HG03039 (cell line): ENCODE data around the gene CYFIP1.

Experiments
- ATAC-seq: cut with Tn5 transposase; IDR thresholded peaks from one replicate; pipeline ENCODE4 v1.9.1; 2021; ENCODE audit warnings: mild to moderate bottlenecking, moderate library complexity; ENCODE audit not compliant: unreplicated experiment

CYFIP1 gene

GRCh38 chr15:22892333-22892732 is 87.8 kb downstream of the CYFIP1 start:
- no peak for ATAC-seq

- ATAC-seq = no peak
Observed at GRCh38 chr15:22891426-22892210, 88.5 kb downstream of the CYFIP1 start.

GRCh38 chr15:22890296-22890695 is 89.9 kb downstream of the CYFIP1 start:
- no peak for ATAC-seq

GRCh38 chr15:22889146-22889818 is 90.9 kb downstream of the CYFIP1 start:
- ATAC-seq = no peak

- no peak for ATAC-seq
Observed at GRCh38 chr15:22888120-22888859, 91.9 kb downstream of the CYFIP1 start.

GRCh38 chr15:22887157-22887951 is 92.8 kb downstream of the CYFIP1 start:
- ATAC-seq = no peak

GRCh38 chr15:22885120-22885519 is 95.0 kb downstream of the CYFIP1 start:
- ATAC-seq = no peak

- ATAC-seq = no peak
Observed at GRCh38 chr15:22884344-22884743, 95.8 kb downstream of the CYFIP1 start.

- no peak for ATAC-seq
Observed at GRCh38 chr15:22883196-22883595, 97.0 kb downstream of the CYFIP1 start.

GRCh38 chr15:22881739-22882440 is 98.3 kb downstream of the CYFIP1 start:
- ATAC-seq = no peak

GRCh38 chr15:22880981-22881738 is 99.0 kb downstream of the CYFIP1 start:
- ATAC-seq = no peak

GRCh38 chr15:22880068-22880980 is 99.8 kb downstream of the CYFIP1 start:
- ATAC-seq = no peak

GRCh38 chr15:22878103-22878502 is 102.1 kb downstream of the CYFIP1 start:
- no peak for ATAC-seq

GRCh38 chr15:22877607-22878006 is 102.6 kb downstream of the CYFIP1 start:
- no peak for ATAC-seq

- ATAC-seq = no peak
Observed at GRCh38 chr15:22877117-22877516, 103.1 kb downstream of the CYFIP1 start.

GRCh38 chr15:22874966-22875365 is 105.2 kb downstream of the CYFIP1 start:
- ATAC-seq = no peak

GRCh38 chr15:22874256-22874655 is 105.9 kb downstream of the CYFIP1 start:
- ATAC-seq = no peak

GRCh38 chr15:22873841-22874240 is 106.3 kb downstream of the CYFIP1 start:
- no peak for ATAC-seq
